HUES6 (cell line): Measurements from ENCODE around the gene DLG1.

ENCODE experiments used
- H3K27ac ChIP-seq: 2 replicates; pipeline ENCODE4 v1.7.0; 2013; ENCODE audit warnings: low read depth, mild to moderate bottlenecking, low read length, inconsistent platforms
- H3K27me3 ChIP-seq: 2 replicates; pipeline ENCODE4 v1.6.1; 2013; ENCODE audit warnings: low read length; ENCODE audit not compliant: control insufficient read depth, insufficient read depth
- H3K36me3 ChIP-seq: 2 replicates; pipeline ENCODE4 v1.6.1; 2013; ENCODE audit warnings: low read length; ENCODE audit not compliant: control insufficient read depth, insufficient read depth
- H3K4me1 ChIP-seq: 2 replicates; pipeline ENCODE4 v1.6.1; 2013; ENCODE audit warnings: low read length; ENCODE audit not compliant: control insufficient read depth, insufficient read depth
- H3K4me3 ChIP-seq: 2 replicates; pipeline ENCODE4 v1.5.1; 2013; ENCODE audit warnings: low read depth, low read length
- H3K9ac ChIP-seq: one replicate; pipeline ENCODE4 v1.6.1; 2013; ENCODE audit warnings: mild to moderate bottlenecking, low read length
- H3K9me3 ChIP-seq: 2 replicates; pipeline ENCODE4 v1.6.1; 2013; ENCODE audit warnings: low read depth, low read length; ENCODE audit not compliant: control insufficient read depth, insufficient read depth

The DLG1 gene

GRCh38 chr3:196997311-196997710 is 301.1 kb downstream of the DLG1 start:
- Histone ChIP-seq H3K9me3 (no peaks in the 10 kb centered on the region), H3K36me3 (no peaks in the 10 kb centered on the region), H3K27ac (no peak overlapping the region), H3K27me3 (no peaks in the 10 kb centered on the region), H3K4me1 (peaks cover 8% of the 10 kb centered on the region; the same call in 1 of the 2 replicates), H3K9ac (no peak overlapping the region), H3K4me3 (no peak overlapping the region)

- H3K36me3 ChIP-seq: no peaks in the 10 kb centered on the region
- H3K27me3 ChIP-seq: no peaks in the 10 kb centered on the region
- peaks cover 8% of the 10 kb centered on the region; the same call in 1 of the 2 replicates for H3K4me1 ChIP-seq
- no peak overlapping the region for H3K4me3 ChIP-seq
- no peak overlapping the region for H3K9ac ChIP-seq
- no peak overlapping the region for H3K27ac ChIP-seq
- no peaks in the 10 kb centered on the region for H3K9me3 ChIP-seq
Observed at GRCh38 chr3:196996454-196997265, 301.8 kb downstream of the DLG1 start.

DNA sequence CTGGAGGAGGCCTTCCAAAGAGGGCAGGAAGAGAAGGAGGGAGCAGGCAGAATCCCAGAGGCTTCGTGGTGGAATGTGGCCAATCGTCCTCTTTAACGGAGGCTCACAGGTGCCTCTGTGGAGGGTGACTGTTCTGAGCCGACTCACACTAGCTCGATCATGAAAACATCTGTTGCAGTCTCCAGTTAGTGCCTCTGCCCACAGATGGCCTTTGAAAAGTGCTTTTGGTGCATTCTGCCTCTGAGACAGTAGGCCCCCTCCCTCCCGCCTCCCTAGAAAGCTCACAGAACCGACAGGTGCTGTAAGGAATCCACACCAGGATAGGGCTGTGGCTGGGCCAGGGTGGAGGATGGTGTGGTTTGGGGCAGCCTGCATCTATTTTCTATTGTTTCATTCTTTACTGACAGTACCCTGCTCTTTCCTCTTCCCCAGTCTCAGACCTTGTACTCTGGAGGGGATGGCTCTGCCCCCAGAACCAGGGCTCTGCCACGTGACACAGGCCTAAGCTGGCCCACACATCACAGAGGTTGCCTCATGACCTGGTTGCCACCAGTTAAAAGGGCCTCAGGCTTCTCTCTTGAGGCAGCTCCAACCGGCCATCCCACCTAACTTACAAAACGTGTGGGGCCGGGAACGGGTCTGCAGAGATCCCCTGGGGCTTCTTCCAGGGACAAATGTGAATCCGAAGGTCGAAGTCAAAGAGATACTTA is 302.6 kb downstream of the DLG1 start:
- Histone ChIP-seq H3K9ac (no peak overlapping the region), H3K4me1 (peaks cover 8% of the 10 kb centered on the region; the same call in 1 of the 2 replicates), H3K27me3 (no peaks in the 10 kb centered on the region), H3K27ac (no peak overlapping the region), H3K9me3 (no peaks in the 10 kb centered on the region), H3K4me3 (no peak overlapping the region), H3K36me3 (no peaks in the 10 kb centered on the region)

- H3K27me3 ChIP-seq: no peaks in the 10 kb centered on the region
- H3K36me3 ChIP-seq: no peaks in the 10 kb centered on the region
- H3K9me3 ChIP-seq: no peaks in the 10 kb centered on the region
- H3K4me1 ChIP-seq: peaks cover 8% of the 10 kb centered on the region; the same call in 1 of the 2 replicates
- no peak overlapping the region for H3K9ac ChIP-seq
- no peak overlapping the region for H3K27ac ChIP-seq
- H3K4me3 ChIP-seq: no peak overlapping the region
Observed at GRCh38 chr3:196995027-196995426, 303.4 kb downstream of the DLG1 start.

GRCh38 chr3:196994056-196994455 is 304.4 kb downstream of the DLG1 start:
- H3K9ac ChIP-seq: no peak overlapping the region
- H3K4me3 ChIP-seq: no peak overlapping the region
- H3K36me3 ChIP-seq: no peaks in the 10 kb centered on the region
- H3K9me3 ChIP-seq: no peaks in the 10 kb centered on the region
- H3K4me1 ChIP-seq: peaks cover 8% of the 10 kb centered on the region; the same call in 1 of the 2 replicates
- no peaks in the 10 kb centered on the region for H3K27me3 ChIP-seq
- H3K27ac ChIP-seq: no peak overlapping the region
